ENCODE data around the gene TIGD6.

GRCh38 chr5:150000990-150001659 lies 671 bp upstream of the TIGD6 start:
- TF ChIP-seq STAT3 (IDR thresholded peaks at IDR 0.05; ENCODE audit: low read depth, low read length) (no peak), CREB1 (IDR thresholded peaks at IDR 0.05; ENCODE audit: low read depth) (no peak), CTCF (IDR thresholded peaks at IDR 0.05 in 2 of 3, conservative IDR thresholded peaks at IDR 0.05 in 1 of 3; ENCODE audit: control insufficient read depth in 2 of 3, extremely low read depth in 1 of 3, insufficient read depth in 1 of 3, low read depth in 3 of 3, low read length in 3 of 3) (no peak), ZNF274 (IDR thresholded peaks at IDR 0.05; ENCODE audit: insufficient read depth, insufficient read length) (no peak)

All from GM12878 (cell line).